Keratinocyte (primary cell): ENCODE data around the gene TBCD. TPM values are rescaled to one million over a fixed set of nuclear protein-coding genes. Genes with fewer than 3 reads are reported as not detected.

Experiments
- DNase-seq: peaks from one replicate; pipeline ENCODE4 v3.0.0-alpha.2; 2011; ENCODE audit warnings: low read depth, missing footprints, low spot score
- FAIRE-seq: peaks from 2 replicates; lab custom pipeline; 2011; peaks lifted over from hg19 to GRCh38; lab: Jason Lieb, UNC
- H2AFZ ChIP-seq: 2 replicates; pipeline ENCODE4 v1.6.0; 2012; ENCODE audit warnings: low read length, control low read depth, inconsistent platforms; ENCODE audit not compliant: control insufficient read depth
- H3K27ac ChIP-seq: 2 replicates; pipeline ENCODE4 v1.5.1; 2011; ENCODE audit warnings: low read length; ENCODE audit not compliant: control insufficient read depth, insufficient read depth
- H3K27me3 ChIP-seq: 3 replicates; pipeline ENCODE4 v1.6.0; 2011; ENCODE audit warnings: low read length; ENCODE audit not compliant: control insufficient read depth, insufficient read depth; ENCODE audit errors: extremely low read depth
- H3K36me3 ChIP-seq, 2 experiments: 2 replicates in 1 of 2; 3 replicates in 1 of 2; pipeline ENCODE4 v1.5.1; 2011; ENCODE audit warnings: low read length in 2 of 2, mild to moderate bottlenecking in 1 of 2; ENCODE audit not compliant: control insufficient read depth in 2 of 2, insufficient read depth in 2 of 2; ENCODE audit errors: extremely low read depth in 1 of 2
- H3K4me1 ChIP-seq: 3 replicates; pipeline ENCODE4 v1.5.1; 2011; ENCODE audit warnings: low read length; ENCODE audit not compliant: control insufficient read depth, insufficient read depth; ENCODE audit errors: extremely low read depth
- H3K4me2 ChIP-seq: 3 replicates; pipeline ENCODE4 v1.6.0; 2011; ENCODE audit warnings: low read depth, low read length; ENCODE audit not compliant: control insufficient read depth, insufficient read depth; ENCODE audit errors: extremely low read depth
- H3K4me3 ChIP-seq, 3 experiments: fragments of 200-600 bp in 1 of 3; sonication (generic) in 1 of 3; 2 replicates in 2 of 3; 3 replicates in 1 of 3; pipeline ENCODE4 v1.5.1; 2011 to 2016; ENCODE audit warnings: low read length in 3 of 3, mild to moderate bottlenecking in 3 of 3, control low read depth in 2 of 3, inconsistent platforms in 1 of 3, low read depth in 1 of 3, mixed read lengths in 1 of 3, mixed run types in 1 of 3, moderate library complexity in 1 of 3; ENCODE audit not compliant: control insufficient read depth in 2 of 3, insufficient read depth in 2 of 3; ENCODE audit errors: extremely low read depth in 1 of 3
- H3K79me2 ChIP-seq: 2 replicates; pipeline ENCODE4 v1.6.0; 2012; ENCODE audit warnings: low read length; ENCODE audit not compliant: control insufficient read depth, insufficient read depth
- H3K9ac ChIP-seq: 3 replicates; pipeline ENCODE4 v1.6.0; 2011; ENCODE audit warnings: low read length; ENCODE audit not compliant: control insufficient read depth, insufficient read depth; ENCODE audit errors: extremely low read depth
- H3K9me1 ChIP-seq: 3 replicates; pipeline ENCODE4 v1.6.0; 2011; ENCODE audit warnings: low read length; ENCODE audit not compliant: control insufficient read depth, insufficient read depth; ENCODE audit errors: extremely low read depth
- H3K9me3 ChIP-seq: 2 replicates; pipeline ENCODE4 v1.5.1; 2012; ENCODE audit warnings: low read depth, low read length; ENCODE audit not compliant: control insufficient read depth
- H4K20me1 ChIP-seq: 3 replicates; pipeline ENCODE4 v1.6.0; 2011; ENCODE audit warnings: low read length; ENCODE audit not compliant: control insufficient read depth, insufficient read depth; ENCODE audit errors: extremely low read depth
- EZH2 ChIP-seq: IDR thresholded peaks from one replicate; pipeline ENCODE4 v1.6.1; 2012; ENCODE audit warnings: inconsistent platforms, mild to moderate bottlenecking, low read length, moderate library complexity
- dilution Hi-C: fragments of 300-500 bp; cut with MboI; formaldehyde crosslinking; loops from one replicate; pipeline ENCODE4 v1.7.0; 2020; ENCODE audit warnings: low sequenced_read_pairs; ENCODE audit not compliant: extremely low pct_ligation_motif_present
- polyA plus RNA-seq, 5 experiments: library from polyadenylated mRNA; depleted of rRNA in 3 of 5; stranded (reverse) in 3 of 5; stranded (forward) in 1 of 5; unstranded in 1 of 5; fragments of >200 nt; gene quantifications; 1 replicate in 1 of 5; 2 replicates in 3 of 5; 3 replicates in 1 of 5; pipeline versions ENCODE4 v1.2.1 to v1.2.3, GENCODE V29; 2011 to 2012; ENCODE audit warnings: missing spikeins in 2 of 5, low read depth in 1 of 5, low replicate concordance in 1 of 5
- TF ChIP-seq, protein P1 (sequence below), 3 experiments: IDR thresholded peaks in 1 of 3; conservative IDR thresholded peaks in 1 of 3; optimal IDR thresholded peaks in 1 of 3; 2 replicates in 2 of 3; 3 replicates in 1 of 3; pipeline versions ENCODE3 to v1.5.1; 2011; ENCODE audit warnings: low read length in 3 of 3, mild to moderate bottlenecking in 3 of 3, moderate library complexity in 2 of 3, control low read depth in 1 of 3, inconsistent platforms in 1 of 3; ENCODE audit not compliant: insufficient read depth in 2 of 3; ENCODE audit errors: extremely low read depth in 1 of 3

TBCD gene
- polyA plus RNA-seq, 1 donor (not counting 4 experiments of a cell fraction or from before 2014, with no cell fraction given): 36.2 TPM

- Histone ChIP-seq H3K4me3 (no peak overlapping the region), H3K36me3 (peaks cover 8 to 10% of the 10 kb centered on the region in 2 experiments), H3K4me1 (no peaks in the 10 kb centered on the region), H2AFZ (no peak overlapping the region), H3K27me3 (no peaks in the 10 kb centered on the region), H3K4me2 (no peak overlapping the region), H3K9me3 (peaks cover 18% of the 10 kb centered on the region), H3K9ac (no peak overlapping the region), H3K79me2 (no peaks in the 10 kb centered on the region), H4K20me1 (no peaks in the 10 kb centered on the region), H3K9me1 (no peaks in the 10 kb centered on the region), H3K27ac (no peak overlapping the region)
- FAIRE-seq (no peak), DNase-seq (no peak)
- dilution Hi-C loops: no loop called here
- no peak for TF ChIP-seq EZH2
- TF ChIP-seq, protein P1, sequence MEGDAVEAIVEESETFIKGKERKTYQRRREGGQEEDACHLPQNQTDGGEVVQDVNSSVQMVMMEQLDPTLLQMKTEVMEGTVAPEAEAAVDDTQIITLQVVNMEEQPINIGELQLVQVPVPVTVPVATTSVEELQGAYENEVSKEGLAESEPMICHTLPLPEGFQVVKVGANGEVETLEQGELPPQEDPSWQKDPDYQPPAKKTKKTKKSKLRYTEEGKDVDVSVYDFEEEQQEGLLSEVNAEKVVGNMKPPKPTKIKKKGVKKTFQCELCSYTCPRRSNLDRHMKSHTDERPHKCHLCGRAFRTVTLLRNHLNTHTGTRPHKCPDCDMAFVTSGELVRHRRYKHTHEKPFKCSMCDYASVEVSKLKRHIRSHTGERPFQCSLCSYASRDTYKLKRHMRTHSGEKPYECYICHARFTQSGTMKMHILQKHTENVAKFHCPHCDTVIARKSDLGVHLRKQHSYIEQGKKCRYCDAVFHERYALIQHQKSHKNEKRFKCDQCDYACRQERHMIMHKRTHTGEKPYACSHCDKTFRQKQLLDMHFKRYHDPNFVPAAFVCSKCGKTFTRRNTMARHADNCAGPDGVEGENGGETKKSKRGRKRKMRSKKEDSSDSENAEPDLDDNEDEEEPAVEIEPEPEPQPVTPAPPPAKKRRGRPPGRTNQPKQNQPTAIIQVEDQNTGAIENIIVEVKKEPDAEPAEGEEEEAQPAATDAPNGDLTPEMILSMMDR (optimal IDR thresholded peaks at IDR 0.05 in 1 of 3, IDR thresholded peaks at IDR 0.05 in 1 of 3, conservative IDR thresholded peaks at IDR 0.05 in 1 of 3; ENCODE audit: extremely low read depth in 1 of 3, insufficient read depth in 2 of 3, low read length in 3 of 3): no peak
These were observed 195.5 kb downstream of the TBCD start for GRCh38 chr17:82947051-82947991.

DNA sequence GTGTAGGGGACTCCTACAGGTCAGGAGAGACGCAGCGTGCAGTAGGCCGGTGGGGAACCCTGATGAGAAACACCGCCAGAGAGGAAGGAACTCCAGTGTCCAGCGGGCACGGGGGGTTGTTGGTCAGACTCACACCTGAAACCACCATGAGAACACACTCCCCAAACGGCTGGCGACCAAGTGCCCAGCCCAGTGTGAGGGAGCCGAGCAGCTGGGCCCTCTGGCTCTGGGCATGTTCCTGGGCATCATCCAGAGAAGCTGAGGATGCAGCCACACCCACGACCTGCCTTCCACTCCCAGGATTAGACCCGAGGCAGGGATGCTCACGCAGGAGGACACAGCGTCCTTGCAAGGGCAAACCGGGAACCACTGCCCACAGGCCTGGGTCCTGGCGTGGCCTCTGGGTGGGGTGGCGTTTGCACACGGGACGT lies 196.2 kb downstream of the TBCD start:
- DNase-seq (no peak), FAIRE-seq (no peak)
- no peak overlapping the region for H3K9ac ChIP-seq
- H3K4me2 ChIP-seq: no peak overlapping the region
- H3K4me3 ChIP-seq: no peak overlapping the region
- H3K27me3 ChIP-seq: no peaks in the 10 kb centered on the region
- H2AFZ ChIP-seq: no peak overlapping the region
- no peaks in the 10 kb centered on the region for H4K20me1 ChIP-seq
- H3K9me1 ChIP-seq: no peaks in the 10 kb centered on the region
- H3K36me3 ChIP-seq: peaks cover 7 to 8% of the 10 kb centered on the region in 2 experiments
- H3K27ac ChIP-seq: no peak overlapping the region
- no peak for TF ChIP-seq EZH2
- TF ChIP-seq, protein P1 (optimal IDR thresholded peaks at IDR 0.05 in 1 of 3, IDR thresholded peaks at IDR 0.05 in 1 of 3, conservative IDR thresholded peaks at IDR 0.05 in 1 of 3; ENCODE audit: extremely low read depth in 1 of 3, insufficient read depth in 2 of 3, low read length in 3 of 3): no peak
- peaks cover 18% of the 10 kb centered on the region for H3K9me3 ChIP-seq
- H3K79me2 ChIP-seq: no peaks in the 10 kb centered on the region
- dilution Hi-C loops: no loop called here
- no peaks in the 10 kb centered on the region for H3K4me1 ChIP-seq
